Transverse colon (tissue), 4 donors: ENCODE results near the gene ACTR1B. TPM values are rescaled to one million over a fixed set of nuclear protein-coding genes. Genes with fewer than 3 reads are reported as not detected.

ENCODE experiments used
- DNase-seq: peaks from one replicate; pipeline ENCODE4 v3.0.0-alpha.2; 2019
- H3K27ac ChIP-seq, 4 donors: fragments of 200-600 bp; sonication (generic); 2 replicates each; pipeline ENCODE4 v1.5.1; 2016 to 2018; ENCODE audit warnings: inconsistent platforms in 4 of 4
- H3K27me3 ChIP-seq: fragments of 200-600 bp; sonication (generic); 2 replicates; pipeline ENCODE4 v1.5.1; 2017; ENCODE audit warnings: inconsistent platforms
- H3K36me3 ChIP-seq, 4 donors: fragments of 200-600 bp; sonication (generic); 2 replicates each; pipeline ENCODE4 v1.5.1; 2017 to 2019; ENCODE audit warnings: inconsistent platforms in 4 of 4
- H3K4me1 ChIP-seq, 4 donors: fragments of 200-600 bp; sonication (generic); 2 replicates each; pipeline ENCODE4 v1.5.1; 2017 to 2020; ENCODE audit warnings: inconsistent platforms in 4 of 4
- H3K4me3 ChIP-seq, 4 donors: fragments of 200-600 bp; sonication (generic); 1 replicate in 1 of 4; 2 replicates in 3 of 4; pipeline versions ENCODE4 v1.5.1 to v1.6.1; 2017 to 2019; ENCODE audit warnings: inconsistent platforms in 4 of 4
- H3K9me3 ChIP-seq, 2 donors: fragments of 200-600 bp; sonication (generic); 2 replicates each; pipeline ENCODE4 v1.5.1; 2017 to 2019; ENCODE audit warnings: inconsistent platforms in 2 of 2
- EP300 ChIP-seq: sonication (generic); formaldehyde crosslinking; IDR thresholded peaks from one replicate; pipeline ENCODE4 v1.6.1; 2017; ENCODE audit warnings: antibody characterized with exemption, low read depth
- POLR2A ChIP-seq: fragments of 450-650 bp; IDR thresholded peaks from one replicate; pipeline ENCODE4 v1.6.1; 2016; ENCODE audit warnings: antibody characterized with exemption, mild to moderate bottlenecking, moderate library complexity
- POLR2AphosphoS5 ChIP-seq, 3 donors: sonication (generic); formaldehyde crosslinking; IDR thresholded peaks; one replicate each; pipeline ENCODE4 v1.6.1; 2016; ENCODE audit warnings: antibody characterized with exemption in 3 of 3
- WGBS, 2 donors: methylation state at CpG; one replicate each; pipeline ENCODE4 v1.1.5; 2018; ENCODE audit warnings: low coverage in 1 of 2; 5-methylcytosine and 5-hydroxymethylcytosine counted together
- in situ Hi-C, 4 donors: fragments of 200-750 bp; cut with MboI; loops; one replicate each; pipeline versions ENCODE4 v1.15.0 to v1.15.1; 2017; ENCODE audit warnings: low sequenced_read_pairs in 3 of 4, low pct_ligation_motif_present in 1 of 4, low pct_unique_long_range_greater_than_20kb in 1 of 4
- intact Hi-C: fragments of 100-400 bp; cut with DNase I; formaldehyde crosslinking; loops from one replicate; pipeline ENCODE4 v1.15.1; 2023; ENCODE audit warnings: low total_unique reads
- total RNA-seq, 4 donors: library from RNA; depleted of rRNA; stranded (reverse); fragments of >200 nt; gene quantifications; one replicate each; pipeline ENCODE4 v1.1.0, GENCODE V29; 2016
- TF ChIP-seq, protein P1 (sequence below), 5 experiments: fragments of 200-600 bp in 3 of 5; fragments of 450-650 bp in 2 of 5; sonication (generic) in 3 of 5; IDR thresholded peaks; 1 replicate in 2 of 5; 2 replicates in 3 of 5; pipeline ENCODE4 v1.5.1; 2016 to 2017; ENCODE audit warnings: antibody characterized with exemption in 5 of 5, inconsistent platforms in 3 of 5, mild to moderate bottlenecking in 2 of 5, moderate library complexity in 1 of 5

The ACTR1B gene
- total RNA-seq, 4 donors from 2014 or later: 66.8 to 157 (median 119) TPM

DNA sequence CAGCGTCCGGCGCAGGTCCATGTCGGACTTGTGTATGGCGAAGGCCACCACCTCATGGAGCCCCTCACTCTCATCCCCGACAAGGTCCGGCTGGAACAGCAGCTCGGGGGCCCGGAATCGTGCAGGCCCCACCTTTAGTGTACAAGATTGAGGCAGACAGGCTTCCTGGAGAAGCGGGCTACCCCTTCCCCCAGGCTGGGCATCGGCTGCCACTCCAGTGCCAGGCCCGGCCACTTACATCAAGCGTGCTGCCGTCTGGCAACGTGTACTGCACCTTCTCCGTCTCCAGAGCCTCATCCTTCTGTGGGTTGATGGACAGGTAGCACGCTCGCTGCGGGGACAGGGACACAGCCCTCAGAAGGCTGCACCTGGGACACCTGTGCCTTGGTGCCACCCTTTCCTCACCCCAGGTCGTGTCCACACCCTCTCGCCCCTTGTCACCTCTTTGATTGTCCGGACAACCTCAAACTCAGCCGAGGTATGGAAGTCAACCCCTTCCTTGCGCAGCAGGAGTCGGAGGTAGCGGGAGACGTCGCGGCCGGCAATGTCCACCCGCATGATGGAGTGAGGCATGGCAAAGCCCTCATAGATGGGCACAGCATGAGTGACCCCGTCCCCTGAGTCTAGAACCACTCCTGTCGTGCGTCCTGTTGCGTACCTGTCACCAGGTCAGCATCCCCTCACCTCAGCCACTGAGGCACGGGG is 5.7 kb downstream of the ACTR1B start:
- no peak overlapping the region for H3K27ac ChIP-seq
- no peak overlapping the region for H3K4me3 ChIP-seq
- peaks cover 0 to 17% (median 3%) of the 10 kb centered on the region in 4 donors for H3K36me3 ChIP-seq
- H3K4me1 ChIP-seq: peaks cover 11 to 26% (median 18%) of the 10 kb centered on the region in 4 donors
- 96% methylated on average over 35 of the region's 37 CpGs; no CpG with 5 or more reads in 1 of the 2 donors for WGBS, 2 donors
- no peaks in the 10 kb centered on the region for H3K27me3 ChIP-seq
- H3K9me3 ChIP-seq: no peaks in the 10 kb centered on the region
- TF ChIP-seq, protein P1, sequence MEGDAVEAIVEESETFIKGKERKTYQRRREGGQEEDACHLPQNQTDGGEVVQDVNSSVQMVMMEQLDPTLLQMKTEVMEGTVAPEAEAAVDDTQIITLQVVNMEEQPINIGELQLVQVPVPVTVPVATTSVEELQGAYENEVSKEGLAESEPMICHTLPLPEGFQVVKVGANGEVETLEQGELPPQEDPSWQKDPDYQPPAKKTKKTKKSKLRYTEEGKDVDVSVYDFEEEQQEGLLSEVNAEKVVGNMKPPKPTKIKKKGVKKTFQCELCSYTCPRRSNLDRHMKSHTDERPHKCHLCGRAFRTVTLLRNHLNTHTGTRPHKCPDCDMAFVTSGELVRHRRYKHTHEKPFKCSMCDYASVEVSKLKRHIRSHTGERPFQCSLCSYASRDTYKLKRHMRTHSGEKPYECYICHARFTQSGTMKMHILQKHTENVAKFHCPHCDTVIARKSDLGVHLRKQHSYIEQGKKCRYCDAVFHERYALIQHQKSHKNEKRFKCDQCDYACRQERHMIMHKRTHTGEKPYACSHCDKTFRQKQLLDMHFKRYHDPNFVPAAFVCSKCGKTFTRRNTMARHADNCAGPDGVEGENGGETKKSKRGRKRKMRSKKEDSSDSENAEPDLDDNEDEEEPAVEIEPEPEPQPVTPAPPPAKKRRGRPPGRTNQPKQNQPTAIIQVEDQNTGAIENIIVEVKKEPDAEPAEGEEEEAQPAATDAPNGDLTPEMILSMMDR (IDR thresholded peaks at IDR 0.05): no peak
- TF ChIP-seq POLR2AphosphoS5 (IDR thresholded peaks at IDR 0.05) (no peak), EP300 (no peak), POLR2A (no peak)
- intact Hi-C loops (no loop called here), in situ Hi-C loops (loop anchor here in 1 of 4 donors (25.0 kb wide), 1 partner anchor 1596 kb away; no protein-coding TSS in a partner anchor)
- no peak for DNase-seq

DNA sequence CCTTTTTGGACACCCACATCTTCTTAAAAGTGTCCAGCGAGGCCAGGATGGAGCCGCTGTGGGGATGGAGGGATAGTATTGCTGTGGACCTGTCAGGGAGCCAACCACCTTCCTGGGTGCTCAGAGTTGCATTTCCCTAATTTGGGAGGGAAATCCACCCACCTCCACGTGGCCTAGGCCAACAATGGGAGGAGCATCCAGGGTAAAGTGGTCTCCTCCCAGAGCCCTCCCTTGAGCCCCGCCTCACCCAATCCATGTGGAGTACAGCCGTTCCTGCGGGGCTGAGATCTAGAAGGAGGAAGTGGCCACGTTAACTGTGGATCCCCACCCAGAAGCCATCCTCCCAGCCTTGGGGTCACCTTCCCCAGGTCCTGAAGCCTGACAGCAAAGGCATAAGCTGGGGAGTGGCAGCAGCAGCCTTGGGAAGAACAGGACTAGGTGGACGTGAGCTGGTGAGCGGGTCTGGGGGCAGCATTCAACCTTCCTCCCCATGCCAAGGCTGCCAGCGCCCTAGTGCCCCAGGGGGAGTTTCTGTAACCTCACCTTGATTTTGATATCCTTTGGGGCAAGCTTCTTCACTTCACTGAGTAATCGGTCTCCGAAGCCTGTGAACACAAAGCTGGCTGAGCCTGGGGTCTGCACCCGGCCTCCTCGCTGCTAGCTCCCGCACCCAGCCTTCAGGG is 6.8 kb downstream of the ACTR1B start:
- DNase-seq: no peak
- in situ Hi-C loops (loop anchor here in 1 of 4 donors (25.0 kb wide), 1 partner anchor 1595 kb away; no protein-coding TSS in a partner anchor), intact Hi-C loops (no loop called here)
- 78 to 80% methylated on average over 5 to 15 of the region's 15 CpGs for WGBS, 2 donors
- Histone ChIP-seq H3K4me1 (peaks cover 5 to 15% (median 8%) of the 10 kb centered on the region in 4 donors), H3K27ac (no peak overlapping the region), H3K36me3 (peaks cover 0 to 17% (median 3%) of the 10 kb centered on the region in 4 donors), H3K9me3 (no peaks in the 10 kb centered on the region), H3K27me3 (no peaks in the 10 kb centered on the region), H3K4me3 (no peak overlapping the region)
- TF ChIP-seq, protein P1 (IDR thresholded peaks at IDR 0.05): no peak
- TF ChIP-seq EP300: no peak
- no peak for TF ChIP-seq POLR2A
- no peak for TF ChIP-seq POLR2AphosphoS5 (IDR thresholded peaks at IDR 0.05)

DNA sequence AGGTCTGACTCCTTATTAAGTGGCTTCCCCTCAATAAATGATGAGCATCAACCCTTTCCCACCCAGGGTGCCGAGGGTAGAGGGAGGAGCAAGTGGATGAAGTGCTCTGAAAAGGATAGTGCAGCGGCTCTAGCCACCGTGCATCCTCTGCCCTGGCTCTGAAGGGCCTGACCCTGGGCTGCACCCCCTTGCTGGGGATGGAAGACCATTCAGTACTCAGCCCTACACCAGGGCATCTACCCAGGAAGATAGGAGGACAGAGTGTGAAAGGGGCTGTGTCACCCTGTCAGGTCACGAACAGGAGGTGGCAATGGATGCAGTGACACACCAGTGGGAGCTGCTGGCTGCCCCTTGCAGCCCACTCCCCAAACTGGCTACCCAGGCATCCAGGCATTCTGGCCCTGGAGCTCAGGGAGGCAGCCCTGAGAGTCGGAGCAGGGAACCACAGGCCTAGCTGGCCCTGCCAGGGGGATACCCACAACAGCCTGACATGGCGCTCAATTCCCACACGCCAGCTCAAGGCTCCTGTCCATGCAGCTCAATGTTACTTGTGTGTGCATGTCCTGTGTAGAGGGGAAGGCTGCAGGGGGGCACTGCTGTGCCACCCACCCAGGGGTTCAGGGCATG is 7.6 kb downstream of the ACTR1B start:
- H3K27ac ChIP-seq: no peak overlapping the region
- H3K27me3 ChIP-seq: no peaks in the 10 kb centered on the region
- in situ Hi-C loops: loop anchor here in 1 of 4 donors (25.0 kb wide), 1 partner anchor 1594 kb away; no protein-coding TSS in a partner anchor
- DNase-seq: no peak
- no peaks in the 10 kb centered on the region for H3K9me3 ChIP-seq
- intact Hi-C loops: no loop called here
- H3K36me3 ChIP-seq: peaks cover 0 to 17% (median 3%) of the 10 kb centered on the region in 4 donors
- peaks cover 0 to 7% (median 3%) of the 10 kb centered on the region in 4 donors for H3K4me1 ChIP-seq
- 96% methylated on average over 7 of the region's 7 CpGs; no CpG with 5 or more reads in 1 of the 2 donors for WGBS, 2 donors
- no peak overlapping the region for H3K4me3 ChIP-seq
- TF ChIP-seq EP300 (no peak), POLR2A (no peak), POLR2AphosphoS5 (IDR thresholded peaks at IDR 0.05) (no peak)
- TF ChIP-seq, protein P1 (IDR thresholded peaks at IDR 0.05): no peak

DNA sequence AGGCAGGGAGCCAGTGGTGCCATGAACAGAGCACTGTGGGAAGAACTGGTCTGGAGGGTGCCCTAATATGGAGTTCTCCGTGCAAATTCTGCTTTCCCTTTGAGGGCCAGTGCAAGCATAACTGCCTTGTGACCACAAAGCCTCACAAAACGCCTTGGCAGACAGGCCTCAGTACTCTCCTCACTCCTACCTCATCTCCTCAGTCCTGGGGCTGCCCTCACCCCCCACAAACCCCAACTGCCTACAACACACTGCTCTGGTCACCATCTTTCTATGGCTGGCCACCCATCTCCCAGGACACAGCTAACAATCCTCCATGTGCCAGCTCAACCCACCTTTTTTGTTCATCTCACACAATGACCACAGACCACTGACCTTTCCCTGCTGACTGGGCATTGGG is 9.1 kb downstream of the ACTR1B start:
- peaks cover 0 to 17% (median 3%) of the 10 kb centered on the region in 4 donors for H3K36me3 ChIP-seq
- no peak overlapping the region for H3K27ac ChIP-seq
- intact Hi-C loops (no loop called here), in situ Hi-C loops (loop anchor here in 1 of 4 donors (25.0 kb wide), 1 partner anchor 1592 kb away; no protein-coding TSS in a partner anchor)
- TF ChIP-seq POLR2A: no peak
- H3K4me3 ChIP-seq: no peak overlapping the region
- peaks cover 0 to 4% (median 1%) of the 10 kb centered on the region in 4 donors for H3K4me1 ChIP-seq
- no peak for DNase-seq
- 80% methylated on average over 2 of the region's 2 CpGs; no CpG with 5 or more reads in 1 of the 2 donors for WGBS, 2 donors
- no peaks in the 10 kb centered on the region for H3K27me3 ChIP-seq
- H3K9me3 ChIP-seq: no peaks in the 10 kb centered on the region
